ENCODE results near the gene PLEKHA6.
A peak's percentile ranks its signal among the peaks of the same experiment; 100 is the strongest.

PLEKHA6 gene

GRCh38 chr1:204227996-204228785 is 131.5 kb downstream of the PLEKHA6 start:
- DNase-seq, result no peak

GRCh38 chr1:204227351-204227750 is 132.4 kb downstream of the PLEKHA6 start:
- DNase-seq, result no peak

- DNase-seq, result no peak
These were observed 133.6 kb downstream of the PLEKHA6 start for GRCh38 chr1:204225841-204226735.

GRCh38 chr1:204224655-204225054 is 135.1 kb downstream of the PLEKHA6 start:
- no peak for DNase-seq

- no peak for DNase-seq
These were observed 136.4 kb downstream of the PLEKHA6 start for GRCh38 chr1:204223129-204223860.

- no peak for DNase-seq
These were observed 137.0 kb downstream of the PLEKHA6 start for GRCh38 chr1:204222764-204223055.

GRCh38 chr1:204222006-204222763 is 137.5 kb downstream of the PLEKHA6 start:
- DNase-seq, result no peak

- DNase-seq, result no peak
These were observed 138.5 kb downstream of the PLEKHA6 start for GRCh38 chr1:204221271-204221670.

GRCh38 chr1:204219971-204220616 is 139.6 kb downstream of the PLEKHA6 start:
- no peak for DNase-seq

GRCh38 chr1:204218552-204218951 is 141.2 kb downstream of the PLEKHA6 start:
- no peak for DNase-seq

GRCh38 chr1:204217648-204218000 is 142.1 kb downstream of the PLEKHA6 start:
- DNase-seq, result no peak

- no peak for DNase-seq
These were observed 142.7 kb downstream of the PLEKHA6 start for GRCh38 chr1:204216880-204217647.

GRCh38 chr1:204216236-204216635 is 143.5 kb downstream of the PLEKHA6 start:
- no peak for DNase-seq

- DNase-seq, result no peak
These were observed 145.8 kb downstream of the PLEKHA6 start, which contains the start of gene GOLT1A for GRCh38 chr1:204213668-204214662. TSS of gene GOLT1A (minus strand) at chr1:204213988. CDS start at chr1:204213906, 82 bp downstream.

GRCh38 chr1:204212715-204213114 is 147.0 kb downstream of the PLEKHA6 start:
- no peak for DNase-seq

- DNase-seq, result no peak
These were observed 148.7 kb downstream of the PLEKHA6 start for GRCh38 chr1:204211046-204211445.

- peak; percentile 30 for DNase-seq
These were observed 152.6 kb downstream of the PLEKHA6 start for GRCh38 chr1:204207136-204207616.

- DNase-seq, result no peak
These were observed 153.6 kb downstream of the PLEKHA6 start for GRCh38 chr1:204206121-204206520.

GRCh38 chr1:204205486-204205885 is 154.2 kb downstream of the PLEKHA6 start:
- no peak for DNase-seq

- no peak for DNase-seq
These were observed 154.8 kb downstream of the PLEKHA6 start for GRCh38 chr1:204204944-204205343.

Measured in NCI-H1105 treated with DMSO at 0.1 percent for 48 hours (cell line).